ENCODE results near the gene CNOT10. TPM values are rescaled to one million over a fixed set of nuclear protein-coding genes. Genes with fewer than 3 reads are reported as not detected.

Gene CNOT10
- polyA plus RNA-seq, 1 of the 3 experiments (the other 2 are of a cell fraction): 23.5 TPM

- Histone ChIP-seq H3K9ac (no peak overlapping the region), H3K9me2 (no peaks in the 10 kb centered on the region), H4K20me1 (ENCODE audit: insufficient read depth) (no peaks in the 10 kb centered on the region), H3K4me3 (ENCODE audit: low read depth in 2 of 2, low read length in 1 of 2) (no peak overlapping the region), H3F3A (replicated peaks; ENCODE audit: insufficient read depth) (no peaks in the 10 kb centered on the region), H2AFZ (ENCODE audit: low read depth) (no peak overlapping the region), H3K4me2 (no peak overlapping the region), H3K9me3 (no peaks in the 10 kb centered on the region), H3K4me1 (ENCODE audit: control insufficient read depth in 1 of 2, insufficient read depth in 2 of 2, low read depth in 1 of 2, low read length in 1 of 2) (peaks cover 0 to 4% of the 10 kb centered on the region in 2 experiments; a peak in 1 of 4 replicates), H3K27ac (ENCODE audit: low read depth in 2 of 2, low read length in 1 of 2) (no peak overlapping the region), H3K36me3 (replicated peaks in 1 of 2; ENCODE audit: control insufficient read depth in 1 of 2, insufficient read depth in 2 of 2, low read length in 1 of 2) (no peaks in the 10 kb centered on the region), H3K27me3 (ENCODE audit: insufficient read depth) (no peaks in the 10 kb centered on the region), H3K79me2 (ENCODE audit: insufficient read depth) (no peaks in the 10 kb centered on the region)
- ChIA-PET CTCF (no interaction called here), POLR2A (interaction anchor here (0.6 kb wide), 1 partner anchor 147 kb away, joined by 3 read pairs; no protein-coding TSS in a partner anchor)
- WGBS (ENCODE audit: low lambda C conversion rate): 11% methylated on average over 1 of the region's 1 CpG
- DNase-seq: peak; percentile 61
- TF ChIP-seq CHD2 (IDR thresholded peaks at IDR 0.05; ENCODE audit: low read length, partially characterized antibody) (no peak), JUND (IDR thresholded peaks at IDR 0.05) (no peak), TEAD4 (IDR thresholded peaks at IDR 0.05; ENCODE audit: borderline replicate concordance, insufficient read depth) (no peak), YY1 (IDR thresholded peaks at IDR 0.05; ENCODE audit: low read depth) (no peak), IRF3 (IDR thresholded peaks at IDR 0.05; ENCODE audit: low read depth, low read length) (no peak), RCOR1 (IDR thresholded peaks at IDR 0.05; ENCODE audit: low read length) (no peak), REST (IDR thresholded peaks at IDR 0.05; ENCODE audit: low read depth, low read length) (no peak), POLR2AphosphoS5 (IDR thresholded peaks at IDR 0.05; ENCODE audit: low read depth, low read length) (no peak), PBX3 (IDR thresholded peaks at IDR 0.05) (no peak), EP300 (IDR thresholded peaks at IDR 0.05; ENCODE audit: borderline replicate concordance in 1 of 2, low read depth in 1 of 2, low read length in 1 of 2) (no peak), RXRA (IDR thresholded peaks at IDR 0.05; ENCODE audit: borderline replicate concordance, low read depth) (no peak), RFX5 (IDR thresholded peaks at IDR 0.05; ENCODE audit: low read length) (no peak), MEF2A (IDR thresholded peaks at IDR 0.05; ENCODE audit: borderline replicate concordance, low read depth) (no peak), FOXJ3 (CRISPR knock-in tag; IDR thresholded peaks at IDR 0.05) (no peak), FOXM1 (IDR thresholded peaks at IDR 0.05; ENCODE audit: low read depth) (no peak)
- TF ChIP-seq, protein P1, sequence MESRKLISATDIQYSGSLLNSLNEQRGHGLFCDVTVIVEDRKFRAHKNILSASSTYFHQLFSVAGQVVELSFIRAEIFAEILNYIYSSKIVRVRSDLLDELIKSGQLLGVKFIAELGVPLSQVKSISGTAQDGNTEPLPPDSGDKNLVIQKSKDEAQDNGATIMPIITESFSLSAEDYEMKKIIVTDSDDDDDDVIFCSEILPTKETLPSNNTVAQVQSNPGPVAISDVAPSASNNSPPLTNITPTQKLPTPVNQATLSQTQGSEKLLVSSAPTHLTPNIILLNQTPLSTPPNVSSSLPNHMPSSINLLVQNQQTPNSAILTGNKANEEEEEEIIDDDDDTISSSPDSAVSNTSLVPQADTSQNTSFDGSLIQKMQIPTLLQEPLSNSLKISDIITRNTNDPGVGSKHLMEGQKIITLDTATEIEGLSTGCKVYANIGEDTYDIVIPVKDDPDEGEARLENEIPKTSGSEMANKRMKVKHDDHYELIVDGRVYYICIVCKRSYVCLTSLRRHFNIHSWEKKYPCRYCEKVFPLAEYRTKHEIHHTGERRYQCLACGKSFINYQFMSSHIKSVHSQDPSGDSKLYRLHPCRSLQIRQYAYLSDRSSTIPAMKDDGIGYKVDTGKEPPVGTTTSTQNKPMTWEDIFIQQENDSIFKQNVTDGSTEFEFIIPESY (IDR thresholded peaks at IDR 0.05; ENCODE audit: borderline replicate concordance, low read depth): no peak
- TF ChIP-seq, protein P2, sequence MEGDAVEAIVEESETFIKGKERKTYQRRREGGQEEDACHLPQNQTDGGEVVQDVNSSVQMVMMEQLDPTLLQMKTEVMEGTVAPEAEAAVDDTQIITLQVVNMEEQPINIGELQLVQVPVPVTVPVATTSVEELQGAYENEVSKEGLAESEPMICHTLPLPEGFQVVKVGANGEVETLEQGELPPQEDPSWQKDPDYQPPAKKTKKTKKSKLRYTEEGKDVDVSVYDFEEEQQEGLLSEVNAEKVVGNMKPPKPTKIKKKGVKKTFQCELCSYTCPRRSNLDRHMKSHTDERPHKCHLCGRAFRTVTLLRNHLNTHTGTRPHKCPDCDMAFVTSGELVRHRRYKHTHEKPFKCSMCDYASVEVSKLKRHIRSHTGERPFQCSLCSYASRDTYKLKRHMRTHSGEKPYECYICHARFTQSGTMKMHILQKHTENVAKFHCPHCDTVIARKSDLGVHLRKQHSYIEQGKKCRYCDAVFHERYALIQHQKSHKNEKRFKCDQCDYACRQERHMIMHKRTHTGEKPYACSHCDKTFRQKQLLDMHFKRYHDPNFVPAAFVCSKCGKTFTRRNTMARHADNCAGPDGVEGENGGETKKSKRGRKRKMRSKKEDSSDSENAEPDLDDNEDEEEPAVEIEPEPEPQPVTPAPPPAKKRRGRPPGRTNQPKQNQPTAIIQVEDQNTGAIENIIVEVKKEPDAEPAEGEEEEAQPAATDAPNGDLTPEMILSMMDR (IDR thresholded peaks at IDR 0.05): no peak
- TF ChIP-seq, protein P3, sequence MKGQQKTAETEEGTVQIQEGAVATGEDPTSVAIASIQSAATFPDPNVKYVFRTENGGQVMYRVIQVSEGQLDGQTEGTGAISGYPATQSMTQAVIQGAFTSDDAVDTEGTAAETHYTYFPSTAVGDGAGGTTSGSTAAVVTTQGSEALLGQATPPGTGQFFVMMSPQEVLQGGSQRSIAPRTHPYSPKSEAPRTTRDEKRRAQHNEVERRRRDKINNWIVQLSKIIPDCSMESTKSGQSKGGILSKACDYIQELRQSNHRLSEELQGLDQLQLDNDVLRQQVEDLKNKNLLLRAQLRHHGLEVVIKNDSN (IDR thresholded peaks at IDR 0.05; ENCODE audit: borderline replicate concordance, low read depth): no peak
Observed at GRCh38 chr3:32646761-32647160, 38.2 kb upstream of the CNOT10 start.
